BJ (cell line): ENCODE data around the gene ERLIN1. TPM values are rescaled to one million over a fixed set of nuclear protein-coding genes. Genes with fewer than 3 reads are reported as not detected.

Experiments used
- CTCF ChIA-PET: fragments of 350-600 bp; formaldehyde crosslinking; extraction: SDS; loops from one replicate; lab custom pipeline; 2021; ENCODE audit warnings: antibody characterized with exemption, inconsistent platforms; lab: Yijun Ruan, JAX
- POLR2A ChIA-PET: fragments of 300-600 bp; sonication (Branson Sonifier 250); formaldehyde crosslinking; extraction: SDS; loops from one replicate; lab custom pipeline; 2021; ENCODE audit warnings: antibody characterized with exemption; lab: Charles Lee
- DNase-seq: peaks from one replicate; pipeline ENCODE4 v3.0.0-alpha.2; 2011; ENCODE audit warnings: low read depth
- H3K27me3 ChIP-seq: 2 replicates; pipeline ENCODE4 v1.6.0; 2011; ENCODE audit warnings: low read length; ENCODE audit not compliant: control insufficient read depth, insufficient read depth
- H3K36me3 ChIP-seq: 2 replicates; pipeline ENCODE4 v1.5.1; 2011; ENCODE audit warnings: low read length; ENCODE audit not compliant: control insufficient read depth, insufficient read depth
- H3K4me3 ChIP-seq: 2 replicates; pipeline ENCODE4 v1.5.1; 2011; ENCODE audit warnings: low read depth, mild to moderate bottlenecking, control low read depth, low read length
- polyA plus RNA-seq: library from polyadenylated mRNA; depleted of rRNA; stranded (reverse); fragments of >200 nt; gene quantifications from 2 replicates; pipeline ENCODE4 v1.2.3, GENCODE V29; 2011
- TF ChIP-seq, protein P1 (sequence below): IDR thresholded peaks from 2 replicates; pipeline ENCODE4 v1.5.1; 2011; ENCODE audit warnings: low read depth, mild to moderate bottlenecking, control low read depth, inconsistent platforms, low read length, moderate library complexity; ENCODE audit not compliant: insufficient read depth

Gene ERLIN1
- polyA plus RNA-seq, 1 experiment: 37.7 TPM

GRCh38 chr10:100183481-100183880 lies 2.3 kb downstream of the ERLIN1 start:
- POLR2A ChIA-PET: no interaction called here
- Histone ChIP-seq H3K4me3 (no peak overlapping the region), H3K27me3 (no peaks in the 10 kb centered on the region), H3K36me3 (no peaks in the 10 kb centered on the region)
- CTCF ChIA-PET: interaction anchor here (0.6 kb wide), 1 partner anchor 83 kb away, joined by 3 read pairs; no protein-coding TSS in a partner anchor
- TF ChIP-seq, protein P1, sequence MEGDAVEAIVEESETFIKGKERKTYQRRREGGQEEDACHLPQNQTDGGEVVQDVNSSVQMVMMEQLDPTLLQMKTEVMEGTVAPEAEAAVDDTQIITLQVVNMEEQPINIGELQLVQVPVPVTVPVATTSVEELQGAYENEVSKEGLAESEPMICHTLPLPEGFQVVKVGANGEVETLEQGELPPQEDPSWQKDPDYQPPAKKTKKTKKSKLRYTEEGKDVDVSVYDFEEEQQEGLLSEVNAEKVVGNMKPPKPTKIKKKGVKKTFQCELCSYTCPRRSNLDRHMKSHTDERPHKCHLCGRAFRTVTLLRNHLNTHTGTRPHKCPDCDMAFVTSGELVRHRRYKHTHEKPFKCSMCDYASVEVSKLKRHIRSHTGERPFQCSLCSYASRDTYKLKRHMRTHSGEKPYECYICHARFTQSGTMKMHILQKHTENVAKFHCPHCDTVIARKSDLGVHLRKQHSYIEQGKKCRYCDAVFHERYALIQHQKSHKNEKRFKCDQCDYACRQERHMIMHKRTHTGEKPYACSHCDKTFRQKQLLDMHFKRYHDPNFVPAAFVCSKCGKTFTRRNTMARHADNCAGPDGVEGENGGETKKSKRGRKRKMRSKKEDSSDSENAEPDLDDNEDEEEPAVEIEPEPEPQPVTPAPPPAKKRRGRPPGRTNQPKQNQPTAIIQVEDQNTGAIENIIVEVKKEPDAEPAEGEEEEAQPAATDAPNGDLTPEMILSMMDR: no peak
- DNase-seq: no peak

- H3K27me3 ChIP-seq: no peaks in the 10 kb centered on the region
- H3K4me3 ChIP-seq: no peak overlapping the region
- TF ChIP-seq, protein P1: no peak
- CTCF ChIA-PET: no interaction called here
- POLR2A ChIA-PET: no interaction called here
- H3K36me3 ChIP-seq: no peaks in the 10 kb centered on the region
- no peak for DNase-seq
Observed at GRCh38 chr10:100182908-100183307, 2.9 kb downstream of the ERLIN1 start.

DNA sequence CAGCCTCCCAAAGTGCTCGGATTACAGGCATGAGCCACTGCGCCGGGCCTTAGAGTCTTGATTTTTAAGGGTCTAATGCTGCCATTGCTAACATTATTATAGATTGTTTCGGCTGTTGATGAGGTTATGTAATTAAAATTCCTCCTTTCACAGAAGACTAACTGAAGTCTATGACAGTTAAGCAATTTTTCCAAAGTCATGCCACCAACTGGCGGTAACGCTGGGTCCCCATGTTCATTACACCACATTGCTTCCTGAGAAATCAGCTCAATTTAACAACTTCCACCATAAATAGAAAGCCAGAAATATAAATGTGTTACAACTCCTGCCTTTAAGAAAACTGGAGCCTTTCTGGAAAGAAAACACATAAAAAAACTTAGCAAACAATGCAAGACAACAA lies 3.5 kb downstream of the ERLIN1 start:
- ChIA-PET CTCF (no interaction called here), POLR2A (no interaction called here)
- Histone ChIP-seq H3K36me3 (no peaks in the 10 kb centered on the region), H3K27me3 (no peaks in the 10 kb centered on the region), H3K4me3 (no peak overlapping the region)
- TF ChIP-seq, protein P1: no peak
- DNase-seq: no peak

- ChIA-PET CTCF (no interaction called here), POLR2A (interaction anchor here (0.6 kb wide), 1 partner anchor 499 kb away, joined by 3 read pairs; no protein-coding TSS in a partner anchor)
- 0 out of 2 replicates have a peak, but pooled peaks cover 3% of the 10 kb centered on the region for H3K36me3 ChIP-seq
- no peak for DNase-seq
- no peaks in the 10 kb centered on the region for H3K27me3 ChIP-seq
- no peak overlapping the region for H3K4me3 ChIP-seq
- TF ChIP-seq, protein P1: no peak
Observed at GRCh38 chr10:100175875-100176274, 10.0 kb downstream of the ERLIN1 start.

DNA sequence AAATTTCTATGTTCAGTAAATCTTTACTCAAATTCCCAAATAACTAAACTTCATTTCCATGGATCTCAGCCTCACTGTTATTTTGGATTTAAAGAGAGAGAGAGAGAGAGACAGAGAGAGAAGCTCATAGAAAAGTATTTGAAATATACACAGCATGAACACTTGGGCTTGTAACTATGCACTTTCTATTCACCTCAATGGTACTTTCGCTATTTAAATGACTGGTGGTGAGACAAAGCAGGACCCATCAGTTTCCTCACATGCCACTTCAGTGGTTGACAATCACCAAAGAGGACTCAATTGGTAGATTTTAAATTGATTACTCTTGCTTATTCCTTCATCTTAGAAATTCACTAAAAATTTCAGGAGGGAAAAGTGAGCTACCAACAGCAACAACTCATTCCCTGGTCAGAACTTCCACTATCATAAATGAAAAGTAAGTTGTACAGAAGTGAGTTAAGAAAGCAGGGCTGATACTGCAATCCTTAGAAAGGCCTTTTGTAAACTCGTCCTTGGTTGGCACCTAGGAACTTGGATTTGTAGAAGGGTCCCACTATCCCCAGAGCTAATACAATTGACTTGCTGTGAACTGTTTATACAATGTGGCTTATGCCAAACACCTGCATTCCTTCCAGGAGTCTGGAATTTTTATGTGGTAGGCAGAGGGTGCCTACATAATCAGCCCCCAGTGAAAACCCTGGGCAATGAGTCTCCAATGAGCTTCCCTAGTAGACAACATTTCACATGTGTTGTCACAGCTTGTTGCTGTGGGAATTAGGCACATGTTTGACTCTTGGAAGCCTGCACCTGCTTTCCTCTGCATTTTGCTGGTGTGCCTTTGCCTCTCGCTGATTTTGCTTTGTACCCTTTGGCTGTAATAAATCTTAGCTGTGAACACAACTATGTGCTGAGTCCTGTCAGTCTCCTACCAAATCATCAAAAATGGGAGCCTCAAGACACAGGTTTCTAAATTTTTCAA lies 10.8 kb downstream of the ERLIN1 start:
- TF ChIP-seq, protein P1: no peak
- Histone ChIP-seq H3K36me3 (0 out of 2 replicates have a peak, but pooled peaks cover 3% of the 10 kb centered on the region), H3K27me3 (no peaks in the 10 kb centered on the region), H3K4me3 (no peak overlapping the region)
- DNase-seq: no peak
- CTCF ChIA-PET: interaction anchor here (0.6 kb wide), 1 partner anchor 51 kb away, joined by 3 read pairs; no protein-coding TSS in a partner anchor
- POLR2A ChIA-PET: interaction anchor here (0.6 kb wide), 1 partner anchor 498 kb away, joined by 3 read pairs; no protein-coding TSS in a partner anchor
